Spleen (tissue), 7 donors: ENCODE results near the gene KIF12.

Source experiments
- POLR2A ChIP-seq, 3 donors: fragments of 450-650 bp; IDR thresholded peaks; one replicate each; pipeline ENCODE4 v1.5.1; 2017; ENCODE audit warnings: antibody characterized with exemption in 3 of 3, mild to moderate bottlenecking in 1 of 3
- POLR2AphosphoS5 ChIP-seq, 3 donors: sonication (generic); formaldehyde crosslinking; IDR thresholded peaks; one replicate each; pipeline ENCODE4 v1.5.1; 2017; ENCODE audit warnings: antibody characterized with exemption in 3 of 3
- TF ChIP-seq, protein P1 (sequence below), 11 experiments: fragments of 200-600 bp in 7 of 11; fragments of 450-650 bp in 4 of 11; sonication (generic) in 4 of 11; IDR thresholded peaks in 8 of 11; conservative IDR thresholded peaks in 3 of 11; 1 replicate in 7 of 11; 2 replicates in 4 of 11; pipeline versions ENCODE4 v1.4.0 to v1.8.0; 2016 to 2021; ENCODE audit warnings: antibody characterized with exemption in 11 of 11, inconsistent platforms in 4 of 11, mild to moderate bottlenecking in 1 of 11
- donor health status: DM: no; HTN: no; CAD: no; lungs with moderate emphysema.
- donor health status: DM: no; HTN: no; CAD: no.
- donor health status: DM: no; HTN: no; CAD: no.

DNA sequence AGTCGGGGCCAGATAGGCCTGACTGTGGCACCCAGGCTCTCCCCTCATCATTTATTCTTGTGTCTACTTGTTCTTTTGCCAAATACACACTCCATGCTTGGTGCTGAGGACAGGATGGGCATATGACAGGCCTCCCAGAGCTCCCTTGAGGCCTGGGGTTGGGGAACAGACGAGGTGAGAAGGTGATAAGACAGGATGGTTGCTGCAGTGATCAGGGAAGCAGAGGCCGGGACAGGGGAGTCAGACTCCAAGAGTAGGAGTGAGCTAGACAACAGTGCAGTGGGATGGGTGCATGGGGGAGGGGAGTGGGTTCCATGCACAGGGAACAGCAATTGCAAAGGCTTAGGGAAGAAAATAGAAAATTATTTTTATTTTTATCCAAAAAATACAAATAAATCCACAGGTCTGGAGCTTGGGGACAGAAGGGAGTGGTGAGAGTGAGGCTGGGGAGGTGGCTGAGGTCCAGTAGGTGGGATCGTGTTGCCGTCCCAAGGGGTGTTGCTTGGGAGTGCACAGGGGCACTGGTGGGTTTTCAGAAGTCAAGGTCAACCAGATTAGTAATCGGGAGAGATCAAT lies 17.6 kb downstream of the KIF12 start:
- TF ChIP-seq, protein P1, sequence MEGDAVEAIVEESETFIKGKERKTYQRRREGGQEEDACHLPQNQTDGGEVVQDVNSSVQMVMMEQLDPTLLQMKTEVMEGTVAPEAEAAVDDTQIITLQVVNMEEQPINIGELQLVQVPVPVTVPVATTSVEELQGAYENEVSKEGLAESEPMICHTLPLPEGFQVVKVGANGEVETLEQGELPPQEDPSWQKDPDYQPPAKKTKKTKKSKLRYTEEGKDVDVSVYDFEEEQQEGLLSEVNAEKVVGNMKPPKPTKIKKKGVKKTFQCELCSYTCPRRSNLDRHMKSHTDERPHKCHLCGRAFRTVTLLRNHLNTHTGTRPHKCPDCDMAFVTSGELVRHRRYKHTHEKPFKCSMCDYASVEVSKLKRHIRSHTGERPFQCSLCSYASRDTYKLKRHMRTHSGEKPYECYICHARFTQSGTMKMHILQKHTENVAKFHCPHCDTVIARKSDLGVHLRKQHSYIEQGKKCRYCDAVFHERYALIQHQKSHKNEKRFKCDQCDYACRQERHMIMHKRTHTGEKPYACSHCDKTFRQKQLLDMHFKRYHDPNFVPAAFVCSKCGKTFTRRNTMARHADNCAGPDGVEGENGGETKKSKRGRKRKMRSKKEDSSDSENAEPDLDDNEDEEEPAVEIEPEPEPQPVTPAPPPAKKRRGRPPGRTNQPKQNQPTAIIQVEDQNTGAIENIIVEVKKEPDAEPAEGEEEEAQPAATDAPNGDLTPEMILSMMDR (IDR thresholded peaks at IDR 0.05 in 8 of 11, conservative IDR thresholded peaks at IDR 0.05 in 3 of 11), result no peak
- no peak for TF ChIP-seq POLR2AphosphoS5 (IDR thresholded peaks at IDR 0.05)
- TF ChIP-seq POLR2A (IDR thresholded peaks at IDR 0.05), result no peak
